Choroid plexus epithelial cell (primary cell): ENCODE measurements around the gene OMP.
A peak's percentile ranks its signal among the peaks of the same experiment; 100 is the strongest.

Experiments used
- DNase-seq: peaks from one replicate; pipeline ENCODE4 v3.0.0-alpha.2; 2010; ENCODE audit warnings: low read depth
- H3K4me3 ChIP-seq: 2 replicates; pipeline ENCODE4 v1.5.1; 2011; ENCODE audit warnings: low read depth, mild to moderate bottlenecking, control low read depth, low read length, moderate library complexity
- CTCF ChIP-seq: conservative IDR thresholded peaks from 2 replicates; pipeline ENCODE4 v1.5.1; 2011; ENCODE audit warnings: low read depth, mild to moderate bottlenecking, control low read depth, inconsistent platforms, low read length, moderate library complexity

OMP gene

GRCh38 chr11:77069336-77069968 lies 33.2 kb upstream of the OMP start:
- no peak overlapping the region for H3K4me3 ChIP-seq
- no peak for DNase-seq
- no peak for TF ChIP-seq CTCF

- DNase-seq: no peak
- no peak for TF ChIP-seq CTCF
- no peak overlapping the region for H3K4me3 ChIP-seq
Observed at GRCh38 chr11:77069969-77070582, 32.6 kb upstream of the OMP start.

GRCh38 chr11:77071077-77071476 lies 31.6 kb upstream of the OMP start:
- H3K4me3 ChIP-seq: no peak overlapping the region
- TF ChIP-seq CTCF: no peak
- no peak for DNase-seq

GRCh38 chr11:77071671-77072605 lies 30.7 kb upstream of the OMP start:
- no peak overlapping the region for H3K4me3 ChIP-seq
- peak; percentile 24 for DNase-seq
- TF ChIP-seq CTCF: no peak

- no peak for DNase-seq
- H3K4me3 ChIP-seq: no peak overlapping the region
- no peak for TF ChIP-seq CTCF
Observed at GRCh38 chr11:77072851-77073327, 29.8 kb upstream of the OMP start.

- peak; percentile 81 for TF ChIP-seq CTCF
- peak; percentile 98 for DNase-seq
- H3K4me3 ChIP-seq: no peak overlapping the region
Observed at GRCh38 chr11:77073328-77074001, 29.2 kb upstream of the OMP start.
